Stimulated activated CD8-positive, alpha-beta memory T cell treated with anti-CD3 and anti-CD28 coated beads, Interleukin-7, amount 100 ng/mL, for 1 hour (primary cell): ENCODE results near the gene EBLN2.
"Not testable (repeated sequence)": the region's sequence is repeated elsewhere in the genome, so short reads cannot be mapped to it uniquely, and the experiment has no call there.

Experiments
- DNase-seq, 2 donors: peaks; one replicate each; pipeline ENCODE4 v3.0.0-alpha.2; 2020; ENCODE audit warnings: low read depth in 2 of 2

Gene EBLN2

DNA sequence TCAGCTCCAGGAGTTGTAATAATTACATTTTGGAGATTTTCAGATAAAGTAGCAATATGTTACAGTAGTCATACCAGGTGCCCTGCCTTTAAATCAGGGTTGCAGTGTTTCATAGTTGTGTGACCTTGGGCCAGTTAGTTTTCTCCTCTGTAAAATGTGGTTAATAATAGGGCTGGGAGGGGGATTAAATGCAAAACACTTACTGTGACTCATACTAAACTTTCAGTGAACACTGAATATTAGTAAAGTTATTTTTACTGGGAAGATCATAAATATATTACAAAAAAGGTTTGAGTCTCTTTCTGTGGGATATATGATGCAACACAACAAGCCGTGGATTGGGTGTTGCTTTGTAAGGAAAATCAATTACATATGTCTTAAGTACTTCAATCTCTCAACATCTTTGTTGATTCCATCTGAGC, 1.1 kb upstream of the EBLN2 start:
- DNase-seq, result no peak

- not testable (repeated sequence) for DNase-seq
Observed at GRCh38 chr3:73066243-73066642, 4.8 kb downstream of the EBLN2 start.

DNA sequence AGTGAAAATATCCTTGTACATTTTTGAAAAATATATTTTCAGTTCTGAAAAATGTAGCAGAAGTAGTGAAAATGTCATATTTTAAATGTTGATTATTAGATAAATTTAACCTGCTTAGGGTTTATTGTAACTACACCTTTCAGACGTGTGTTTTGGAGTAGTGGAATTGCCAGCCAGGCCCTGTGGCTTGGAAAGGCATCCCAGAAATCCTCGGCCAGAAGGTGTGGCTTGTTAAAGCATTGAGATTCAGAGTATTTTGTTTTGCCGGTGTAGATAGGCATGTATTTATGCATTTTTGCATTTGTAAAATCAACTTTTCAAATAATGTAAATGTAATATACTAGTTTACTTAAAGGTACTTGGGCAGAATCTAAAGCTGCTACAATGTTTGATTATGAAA, 7.0 kb downstream of the EBLN2 start:
- DNase-seq, result no peak

- no peak for DNase-seq
Observed at GRCh38 chr3:73069187-73069586, 7.7 kb downstream of the EBLN2 start.

DNA sequence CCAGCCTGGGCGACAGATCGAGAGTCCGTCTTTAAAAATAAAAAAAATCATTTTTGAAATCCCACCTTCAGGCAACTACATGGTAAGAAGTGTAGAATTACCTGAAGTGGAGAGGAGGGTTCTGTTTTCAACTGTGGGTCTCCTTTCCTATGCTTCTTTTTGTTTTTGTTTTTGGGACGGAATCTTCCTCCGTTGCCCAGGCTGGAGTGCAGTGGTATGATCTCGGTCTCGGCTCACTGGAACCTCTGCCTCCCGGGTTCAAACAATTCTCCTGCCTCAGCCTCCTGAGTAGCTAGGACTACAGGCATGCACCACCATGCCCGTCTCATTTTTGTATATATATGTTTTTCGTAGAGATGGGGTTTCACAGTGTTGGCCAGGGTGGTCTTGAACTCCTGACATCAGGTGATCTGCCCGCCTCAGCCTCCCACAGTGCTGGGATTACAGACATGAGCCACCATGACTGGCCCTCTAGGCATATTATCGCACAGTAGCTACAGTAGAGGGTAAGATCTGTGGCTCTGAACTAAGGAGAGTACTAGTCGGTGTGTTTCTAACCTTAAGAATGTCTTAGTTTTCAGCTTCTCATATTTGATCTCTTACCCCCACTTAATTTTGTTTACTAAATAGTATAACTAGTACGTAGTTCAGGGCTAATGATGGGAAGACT, 8.5 kb downstream of the EBLN2 start:
- no peak for DNase-seq

- DNase-seq, result no peak
Observed at GRCh38 chr3:73070675-73071575, 9.5 kb downstream of the EBLN2 start.

- DNase-seq, result no peak
Observed at GRCh38 chr3:73071952-73072351, 10.5 kb downstream of the EBLN2 start.

- no peak for DNase-seq
Observed at GRCh38 chr3:73072634-73073033, 11.2 kb downstream of the EBLN2 start.

DNA sequence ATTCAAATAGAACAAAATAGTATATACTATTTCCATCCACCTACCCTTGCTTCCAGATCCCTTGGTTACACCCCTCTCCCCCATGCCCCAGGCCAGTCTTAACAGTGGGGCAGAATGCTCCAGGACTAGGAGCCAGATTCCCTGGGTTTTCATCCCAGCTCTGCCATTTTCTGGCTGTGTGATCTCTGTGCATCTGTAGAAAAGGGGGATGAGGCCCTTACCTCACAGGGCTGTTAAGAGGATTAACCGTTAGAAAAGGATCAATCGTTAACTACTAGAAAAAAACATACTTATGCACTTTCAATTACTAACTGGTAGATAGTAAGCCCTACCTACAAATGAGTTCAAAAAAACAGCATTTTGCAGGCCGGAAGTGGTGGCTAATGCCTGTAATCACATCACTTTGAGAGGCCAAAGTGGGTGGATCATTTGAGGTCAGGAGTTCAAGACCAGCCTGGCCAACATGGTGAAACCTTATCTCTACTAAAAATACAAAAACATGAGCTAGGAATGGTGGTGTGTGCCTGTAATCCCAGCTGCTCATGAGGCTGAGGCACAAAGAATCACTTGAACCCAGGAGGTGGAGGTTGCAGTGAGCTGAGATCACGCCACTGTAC, 11.7 kb downstream of the EBLN2 start:
- DNase-seq, result no peak

DNA sequence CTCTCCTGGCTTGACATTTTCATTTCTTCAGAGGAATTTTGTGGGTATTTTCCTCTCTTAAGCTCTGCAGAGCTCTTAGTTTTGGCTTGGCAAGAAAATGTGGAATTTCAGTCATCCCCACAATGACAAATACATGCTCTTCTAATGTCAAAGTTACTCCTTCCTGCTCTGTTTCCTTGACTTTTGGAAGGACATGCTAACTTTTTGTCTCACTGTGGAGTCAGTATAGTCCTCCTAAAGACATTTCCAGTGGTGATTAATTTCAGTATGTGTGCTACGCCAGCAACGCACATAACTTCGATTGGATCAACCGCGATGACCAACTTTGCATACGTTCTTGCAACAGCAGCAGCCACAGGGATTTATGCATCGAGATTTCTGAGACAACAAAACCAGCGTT, 13.3 kb downstream of the EBLN2 start:
- DNase-seq, result no peak

DNA sequence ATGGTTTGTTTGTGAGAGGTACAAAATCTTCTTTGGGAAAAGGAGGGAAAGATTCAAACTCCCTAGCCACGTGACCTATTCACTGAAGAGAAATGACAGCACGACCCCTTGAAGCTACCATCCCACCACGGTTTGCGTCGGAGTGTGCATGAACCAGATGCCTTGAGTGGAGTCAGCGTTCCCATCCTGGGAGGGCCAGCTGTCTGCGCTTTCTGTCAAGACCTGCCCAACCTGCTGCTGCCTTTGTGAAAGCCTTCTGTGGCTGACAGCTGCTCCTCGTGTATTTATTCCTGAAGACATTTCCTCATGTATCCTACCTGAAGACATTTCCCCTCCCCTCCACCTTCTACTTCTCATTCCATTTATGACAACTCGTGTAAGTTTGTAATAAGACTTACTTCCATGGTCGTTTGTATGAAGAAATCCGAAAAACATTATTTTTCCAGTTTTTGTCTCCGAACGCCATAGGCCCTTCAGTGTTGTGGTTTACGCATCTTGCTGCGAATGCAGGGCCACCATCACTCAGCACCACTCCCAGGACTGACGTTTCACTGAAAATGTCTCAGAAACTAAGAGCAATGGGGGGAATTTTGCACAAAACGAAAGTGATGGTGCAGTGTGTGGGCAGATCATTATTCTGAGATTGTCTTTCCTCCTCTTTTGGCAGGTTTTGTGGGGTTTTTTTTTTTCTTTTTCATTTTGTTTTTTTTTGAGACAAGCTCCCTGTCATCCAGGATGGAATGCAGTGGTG, 18.9 kb downstream of the EBLN2 start:
- no peak for DNase-seq

GRCh38 chr3:73081140-73081539, 19.7 kb downstream of the EBLN2 start:
- no peak for DNase-seq

- no peak for DNase-seq
Observed at GRCh38 chr3:73084170-73084569, 22.7 kb downstream of the EBLN2 start.

DNA sequence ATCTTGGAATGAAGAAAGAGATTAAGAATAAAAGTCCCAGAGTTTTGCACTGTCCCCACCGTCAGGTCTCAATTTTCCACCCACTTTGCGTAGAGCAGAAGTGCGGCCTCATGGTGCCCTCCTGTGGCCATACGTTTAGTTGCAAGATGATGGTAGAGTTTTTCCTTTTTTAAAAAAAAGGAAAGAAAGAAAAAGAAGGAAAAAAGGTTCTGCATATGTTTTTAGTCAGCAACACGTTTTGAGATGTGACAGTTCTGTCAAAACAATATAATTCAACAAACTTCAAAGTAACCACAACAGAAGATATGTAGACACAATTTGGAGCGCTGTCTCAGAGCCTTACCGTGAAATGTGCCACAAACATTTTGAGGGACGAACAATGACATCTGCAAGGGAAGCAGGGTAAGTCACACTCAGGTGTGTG, 24.6 kb downstream of the EBLN2 start:
- peak; percentile 11 to 21 for DNase-seq

GRCh38 chr3:73094129-73094528, 32.7 kb downstream of the EBLN2 start:
- no peak for DNase-seq

- DNase-seq, result no peak
Observed at GRCh38 chr3:73094951-73095350, 33.5 kb downstream of the EBLN2 start.

DNA sequence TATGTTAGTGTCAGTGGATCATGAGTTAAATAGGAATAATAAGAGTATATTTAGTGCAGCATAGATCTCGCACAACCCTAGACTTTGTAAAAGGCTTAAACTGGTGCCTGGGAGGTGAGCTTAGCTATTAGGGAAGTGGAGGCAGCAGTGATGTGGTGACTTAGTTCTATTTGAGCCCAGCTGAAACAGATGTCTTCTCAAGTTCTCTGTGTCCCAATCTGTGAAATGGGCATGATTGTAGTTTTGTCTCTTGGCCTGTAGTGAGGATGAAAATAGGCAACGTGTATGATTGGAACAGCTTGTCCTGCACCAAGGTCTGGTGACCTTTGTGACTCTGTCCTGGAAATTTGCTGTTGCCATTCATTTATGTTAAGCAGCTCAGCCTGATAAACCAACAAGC, 34.7 kb downstream of the EBLN2 start:
- DNase-seq, result no peak

GRCh38 chr3:73098026-73098425, 36.6 kb downstream of the EBLN2 start:
- no peak for DNase-seq

- DNase-seq, result no peak
Observed at GRCh38 chr3:73098873-73099272, 37.4 kb downstream of the EBLN2 start.

- peak; percentile 48 to 61 for DNase-seq
Observed at GRCh38 chr3:73100741-73101559, 39.5 kb downstream of the EBLN2 start.

- no peak for DNase-seq
Observed at GRCh38 chr3:73101881-73102280, 40.4 kb downstream of the EBLN2 start.
